Measurements from ENCODE around the gene NDUFAF3.

The NDUFAF3 gene

GRCh38 chr3:49025005-49025792 is 3.3 kb downstream of the NDUFAF3 start:
- TF ChIP-seq CTCF (IDR thresholded peaks at IDR 0.05; ENCODE audit: extremely low read depth, insufficient read depth, missing control alignments) = no peak
- no peak for DNase-seq (ENCODE audit: low spot score)
- in situ Hi-C loops (cut with MboI; ENCODE audit: low pct_unique_long_range_greater_than_20kb, low sequenced_read_pairs, unreplicated experiment) = no loop called here

- TF ChIP-seq CTCF (IDR thresholded peaks at IDR 0.05; ENCODE audit: extremely low read depth, insufficient read depth, missing control alignments) = no peak
- in situ Hi-C loops (cut with MboI; ENCODE audit: low pct_unique_long_range_greater_than_20kb, low sequenced_read_pairs, unreplicated experiment) = no loop called here
- no peak for DNase-seq (ENCODE audit: low spot score)
Observed at GRCh38 chr3:49025793-49026520, 4.0 kb downstream of the NDUFAF3 start.

GRCh38 chr3:49026536-49026935 is 4.6 kb downstream of the NDUFAF3 start:
- TF ChIP-seq CTCF (IDR thresholded peaks at IDR 0.05; ENCODE audit: extremely low read depth, insufficient read depth, missing control alignments) = no peak
- no peak for DNase-seq (ENCODE audit: low spot score)
- in situ Hi-C loops (cut with MboI; ENCODE audit: low pct_unique_long_range_greater_than_20kb, low sequenced_read_pairs, unreplicated experiment) = no loop called here

GRCh38 chr3:49027634-49028033 is 5.7 kb downstream of the NDUFAF3 start:
- in situ Hi-C loops (cut with MboI; ENCODE audit: low pct_unique_long_range_greater_than_20kb, low sequenced_read_pairs, unreplicated experiment) = no loop called here
- TF ChIP-seq CTCF (IDR thresholded peaks at IDR 0.05; ENCODE audit: extremely low read depth, insufficient read depth, missing control alignments) = no peak
- DNase-seq (ENCODE audit: low spot score) = no peak

GRCh38 chr3:49028298-49028672 is 6.4 kb downstream of the NDUFAF3 start:
- TF ChIP-seq CTCF (IDR thresholded peaks at IDR 0.05; ENCODE audit: extremely low read depth, insufficient read depth, missing control alignments) = no peak
- DNase-seq (ENCODE audit: low spot score) = no peak
- in situ Hi-C loops (cut with MboI; ENCODE audit: low pct_unique_long_range_greater_than_20kb, low sequenced_read_pairs, unreplicated experiment) = no loop called here

- peak; percentile 23 for TF ChIP-seq CTCF (IDR thresholded peaks at IDR 0.05; ENCODE audit: extremely low read depth, insufficient read depth, missing control alignments)
- peak; percentile 88 for DNase-seq (ENCODE audit: low spot score)
- in situ Hi-C loops (cut with MboI; ENCODE audit: low pct_unique_long_range_greater_than_20kb, low sequenced_read_pairs, unreplicated experiment) = no loop called here
Observed at GRCh38 chr3:49028673-49029562, 7.0 kb downstream of the NDUFAF3 start, which contains the start of gene IMPDH2. IMPDH2 (minus strand) TSS chr3:49029398; CDS start chr3:49029350, 48 bp downstream.
